ENCODE measurements around the gene DYNLT2. TPM values are rescaled to one million over a fixed set of nuclear protein-coding genes. Genes with fewer than 3 reads are reported as not detected.
"Not testable (repeated sequence)": the region's sequence is repeated elsewhere in the genome, so short reads cannot be mapped to it uniquely, and the experiment has no call there.

The DYNLT2 gene
- total RNA-seq, 1 donor from 2014 or later: 2.5 TPM

DNA sequence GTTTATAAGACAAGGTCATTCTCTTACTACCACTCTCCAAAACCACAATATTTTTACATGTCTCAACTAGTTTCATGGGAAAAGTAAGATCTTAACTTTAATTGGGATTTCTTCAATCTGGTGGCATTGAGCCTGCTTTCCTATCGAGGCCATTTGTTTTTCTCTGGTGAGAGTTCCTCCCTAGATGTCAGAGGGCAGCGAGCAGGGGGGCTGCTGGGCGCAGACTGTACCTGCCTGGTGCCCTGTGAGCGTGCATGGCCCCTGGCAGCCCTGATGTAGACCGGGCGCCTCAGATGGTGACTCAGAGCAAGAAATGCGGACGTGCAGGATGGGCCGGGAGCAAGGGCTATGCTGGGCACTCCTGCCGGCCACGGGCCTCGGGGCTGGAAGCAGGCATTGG lies 27.3 kb upstream of the DYNLT2 start:
- no peak for DNase-seq (ENCODE audit: low read depth)
- H3K4me3 ChIP-seq (ENCODE audit: low read depth, low read length): no peak overlapping the region
- TF ChIP-seq, protein P1, sequence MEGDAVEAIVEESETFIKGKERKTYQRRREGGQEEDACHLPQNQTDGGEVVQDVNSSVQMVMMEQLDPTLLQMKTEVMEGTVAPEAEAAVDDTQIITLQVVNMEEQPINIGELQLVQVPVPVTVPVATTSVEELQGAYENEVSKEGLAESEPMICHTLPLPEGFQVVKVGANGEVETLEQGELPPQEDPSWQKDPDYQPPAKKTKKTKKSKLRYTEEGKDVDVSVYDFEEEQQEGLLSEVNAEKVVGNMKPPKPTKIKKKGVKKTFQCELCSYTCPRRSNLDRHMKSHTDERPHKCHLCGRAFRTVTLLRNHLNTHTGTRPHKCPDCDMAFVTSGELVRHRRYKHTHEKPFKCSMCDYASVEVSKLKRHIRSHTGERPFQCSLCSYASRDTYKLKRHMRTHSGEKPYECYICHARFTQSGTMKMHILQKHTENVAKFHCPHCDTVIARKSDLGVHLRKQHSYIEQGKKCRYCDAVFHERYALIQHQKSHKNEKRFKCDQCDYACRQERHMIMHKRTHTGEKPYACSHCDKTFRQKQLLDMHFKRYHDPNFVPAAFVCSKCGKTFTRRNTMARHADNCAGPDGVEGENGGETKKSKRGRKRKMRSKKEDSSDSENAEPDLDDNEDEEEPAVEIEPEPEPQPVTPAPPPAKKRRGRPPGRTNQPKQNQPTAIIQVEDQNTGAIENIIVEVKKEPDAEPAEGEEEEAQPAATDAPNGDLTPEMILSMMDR (conservative IDR thresholded peaks at IDR 0.05; ENCODE audit: low read depth, low read length): no peak

DNA sequence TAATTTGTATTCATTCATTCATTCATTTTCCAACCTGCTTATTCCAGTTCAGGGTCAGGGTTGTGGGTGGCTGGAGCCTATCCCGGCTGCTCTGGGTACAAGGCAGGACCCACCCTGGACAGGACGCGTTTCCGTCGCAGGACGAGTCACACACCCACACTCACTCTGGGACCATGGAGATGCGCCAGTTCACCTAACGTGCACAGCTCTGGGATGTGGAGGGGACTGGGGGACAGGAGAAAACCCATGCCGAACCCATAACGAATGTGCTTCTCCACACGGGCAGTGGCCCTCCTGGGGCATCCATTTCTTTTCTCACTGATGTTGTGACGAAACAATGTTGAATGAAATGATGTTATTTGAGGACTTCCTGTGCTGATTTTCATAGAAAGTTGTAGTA lies 26.5 kb upstream of the DYNLT2 start:
- no peak overlapping the region for H3K4me3 ChIP-seq (ENCODE audit: low read depth, low read length)
- DNase-seq (ENCODE audit: low read depth): no peak
- TF ChIP-seq, protein P1 (conservative IDR thresholded peaks at IDR 0.05; ENCODE audit: low read depth, low read length): no peak

GRCh38 chr6:169776379-169776778 lies 25.0 kb upstream of the DYNLT2 start:
- H3K4me3 ChIP-seq (ENCODE audit: low read depth, low read length): no peak overlapping the region
- DNase-seq (ENCODE audit: low read depth): no peak
- TF ChIP-seq, protein P1 (conservative IDR thresholded peaks at IDR 0.05; ENCODE audit: low read depth, low read length): no peak

DNA sequence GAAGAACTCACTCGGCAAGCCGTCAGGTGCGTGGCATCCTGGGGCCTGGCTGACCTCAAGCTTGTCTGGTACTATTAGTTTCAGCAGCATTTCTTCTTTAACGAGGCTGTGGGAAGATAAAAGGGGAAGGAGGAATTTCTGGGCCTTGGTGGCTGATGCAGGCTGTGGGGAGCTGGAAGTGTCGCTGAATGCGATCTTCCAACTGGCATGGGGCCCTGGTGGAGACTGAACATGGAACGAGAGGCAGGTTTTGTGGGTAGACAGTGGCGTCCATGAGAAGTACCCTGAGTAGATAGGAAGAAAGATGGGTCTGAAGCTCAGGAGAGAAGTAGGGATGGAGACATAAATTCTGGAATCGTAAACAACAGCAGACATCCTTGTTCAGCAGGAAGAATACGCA lies 23.9 kb upstream of the DYNLT2 start:
- TF ChIP-seq, protein P1 (conservative IDR thresholded peaks at IDR 0.05; ENCODE audit: low read depth, low read length): no peak
- no peak for DNase-seq (ENCODE audit: low read depth)
- H3K4me3 ChIP-seq (ENCODE audit: low read depth, low read length): no peak overlapping the region

DNA sequence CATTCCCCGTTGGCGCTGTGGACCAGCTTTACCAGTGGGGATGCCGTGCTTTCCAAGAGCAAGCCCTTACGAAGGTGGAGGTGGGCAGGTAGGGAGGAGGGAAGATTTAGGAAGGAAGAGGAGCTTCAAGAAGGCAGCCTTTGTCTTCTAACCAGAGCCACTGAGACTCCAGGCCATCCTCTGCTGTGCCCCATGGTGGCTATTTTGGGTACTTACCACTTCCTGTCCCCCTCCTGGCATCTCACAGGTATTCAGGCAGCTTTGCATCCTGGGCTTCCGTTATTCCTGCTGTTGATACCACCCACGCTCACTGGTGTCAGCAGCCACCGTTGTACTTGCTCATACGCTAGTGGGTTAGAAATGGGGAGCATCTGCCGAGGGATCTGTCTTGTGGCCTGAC lies 23.0 kb upstream of the DYNLT2 start:
- TF ChIP-seq, protein P1 (conservative IDR thresholded peaks at IDR 0.05; ENCODE audit: low read depth, low read length): no peak
- DNase-seq (ENCODE audit: low read depth): no peak
- H3K4me3 ChIP-seq (ENCODE audit: low read depth, low read length): no peak overlapping the region

- DNase-seq (ENCODE audit: low read depth): no peak
- TF ChIP-seq, protein P1 (conservative IDR thresholded peaks at IDR 0.05; ENCODE audit: low read depth, low read length): no peak
- H3K4me3 ChIP-seq (ENCODE audit: low read depth, low read length): no peak overlapping the region
Observed at GRCh38 chr6:169766921-169767736, 15.8 kb upstream of the DYNLT2 start.

DNA sequence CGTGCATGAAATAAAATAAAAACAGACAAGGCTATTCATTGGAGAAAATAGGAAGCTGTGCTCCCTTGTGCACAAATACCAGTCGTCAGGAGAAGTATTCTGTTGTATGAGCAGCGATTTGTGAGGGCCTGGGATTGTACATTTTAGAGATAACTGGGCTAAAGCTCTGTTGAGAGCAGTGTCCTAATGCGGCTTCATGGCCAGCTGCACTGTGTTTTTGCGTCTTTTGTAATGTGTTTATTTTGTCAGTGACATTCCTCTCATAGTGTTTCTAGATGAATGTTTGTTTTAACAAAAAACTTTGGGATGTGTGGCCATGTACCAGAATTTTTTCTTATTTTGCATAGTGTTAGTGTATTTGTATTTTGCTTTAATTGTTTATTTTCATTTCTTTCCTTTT lies 14.9 kb upstream of the DYNLT2 start:
- TF ChIP-seq, protein P1 (conservative IDR thresholded peaks at IDR 0.05; ENCODE audit: low read depth, low read length): no peak
- no peak for DNase-seq (ENCODE audit: low read depth)
- H3K4me3 ChIP-seq (ENCODE audit: low read depth, low read length): no peak overlapping the region

GRCh38 chr6:169765789-169766188 lies 14.4 kb upstream of the DYNLT2 start:
- not testable (repeated sequence) for DNase-seq (ENCODE audit: low read depth); H3K4me3 ChIP-seq (ENCODE audit: low read depth, low read length)

All from epithelial cell of proximal tubule (primary cell).